H9 (cell line): ENCODE measurements around the gene MYO18B. TPM values are rescaled to one million over a fixed set of nuclear protein-coding genes. Genes with fewer than 3 reads are reported as not detected.

Experiments
- DNase-seq: peaks from one replicate; pipeline ENCODE4 v3.0.0-alpha.2; 2017
- H2AFZ ChIP-seq: one replicate; pipeline ENCODE4 v1.6.1; 2013; ENCODE audit warnings: mild to moderate bottlenecking, low read length, control low read depth, moderate library complexity
- H2AK5ac ChIP-seq: 2 replicates; pipeline ENCODE4 v1.6.1; 2013; ENCODE audit warnings: low read length, control low read depth, mixed read lengths; ENCODE audit not compliant: insufficient read length
- H2BK120ac ChIP-seq: one replicate; pipeline ENCODE4 v1.6.1; 2013; ENCODE audit warnings: low read depth, mild to moderate bottlenecking, low read length, control low read depth, inconsistent platforms; ENCODE audit not compliant: poor library complexity, severe bottlenecking
- H2BK12ac ChIP-seq: 2 replicates; pipeline ENCODE4 v1.6.1; 2013; ENCODE audit warnings: low read length, control low read depth, mixed read lengths, low read depth; ENCODE audit not compliant: insufficient read length
- H2BK15ac ChIP-seq: 2 replicates; pipeline ENCODE4 v1.6.1; 2013; ENCODE audit warnings: low read depth, low read length, control low read depth
- H2BK20ac ChIP-seq: one replicate; pipeline ENCODE4 v1.6.1; 2013; ENCODE audit warnings: low read depth, mild to moderate bottlenecking, low read length, control low read depth, inconsistent platforms; ENCODE audit not compliant: poor library complexity, severe bottlenecking
- H2BK5ac ChIP-seq: 2 replicates; pipeline ENCODE4 v1.6.1; 2013; ENCODE audit warnings: low read length, control low read depth, mixed read lengths; ENCODE audit not compliant: insufficient read length
- H3K14ac ChIP-seq: 2 replicates; pipeline ENCODE4 v1.6.1; 2013; ENCODE audit warnings: low read length, control low read depth; ENCODE audit not compliant: insufficient read depth
- H3K18ac ChIP-seq: 2 replicates; pipeline ENCODE4 v1.6.1; 2013; ENCODE audit warnings: low read depth, mild to moderate bottlenecking, mixed read lengths, low read length, control low read depth; ENCODE audit not compliant: insufficient read length
- H3K23ac ChIP-seq: 2 replicates; pipeline ENCODE4 v1.6.1; 2013; ENCODE audit warnings: low read length, control low read depth, mixed read lengths, low read depth; ENCODE audit not compliant: insufficient read length
- H3K23me2 ChIP-seq: 2 replicates; pipeline ENCODE4 v1.6.1; 2013; ENCODE audit warnings: low read depth, mild to moderate bottlenecking, mixed read lengths, low read length, control low read depth; ENCODE audit not compliant: insufficient read length, poor library complexity, severe bottlenecking
- H3K27ac ChIP-seq: 2 replicates; pipeline ENCODE4 v1.5.1; 2013; ENCODE audit warnings: low read length, control low read depth, mixed read lengths, low read depth; ENCODE audit not compliant: insufficient read length
- H3K27me3 ChIP-seq: 2 replicates; pipeline ENCODE4 v1.6.1; 2013; ENCODE audit warnings: low read length, control low read depth, inconsistent platforms; ENCODE audit not compliant: insufficient read depth
- H3K4ac ChIP-seq: 2 replicates; pipeline ENCODE4 v1.6.1; 2013; ENCODE audit warnings: low read depth, mild to moderate bottlenecking, control low read depth, inconsistent platforms, low read length, moderate library complexity
- H3K4me1 ChIP-seq: 2 replicates; pipeline ENCODE4 v1.6.1; 2013; ENCODE audit warnings: low read length, control low read depth, inconsistent platforms; ENCODE audit not compliant: insufficient read depth
- H3K4me2 ChIP-seq: 2 replicates; pipeline ENCODE4 v1.6.1; 2013; ENCODE audit warnings: low read length, control low read depth, mixed read lengths; ENCODE audit not compliant: insufficient read length, insufficient read depth
- H3K56ac ChIP-seq: 2 replicates; pipeline ENCODE4 v1.6.1; 2013; ENCODE audit warnings: low read depth, mild to moderate bottlenecking, mixed read lengths, low read length, control low read depth; ENCODE audit not compliant: insufficient read length
- H3K79me1 ChIP-seq: 2 replicates; pipeline ENCODE4 v1.6.1; 2013; ENCODE audit warnings: low read depth, mild to moderate bottlenecking, moderate library complexity, low read length, control low read depth, inconsistent platforms; ENCODE audit not compliant: insufficient read depth, poor library complexity, severe bottlenecking
- H3K79me2 ChIP-seq: 2 replicates; pipeline ENCODE4 v1.6.1; 2013; ENCODE audit warnings: low read length, control low read depth, inconsistent platforms; ENCODE audit not compliant: insufficient read depth
- H3K9ac ChIP-seq: 2 replicates; pipeline ENCODE4 v1.6.1; 2013; ENCODE audit warnings: low read length, control low read depth, mixed read lengths; ENCODE audit not compliant: insufficient read length; ENCODE audit errors: extremely low read depth
- H3K9me3 ChIP-seq: one replicate; pipeline ENCODE4 v1.6.1; 2013; ENCODE audit warnings: low read depth, low read length, inconsistent platforms; ENCODE audit not compliant: control insufficient read depth
- H3T11ph ChIP-seq: one replicate; pipeline ENCODE4 v1.6.1; 2013; ENCODE audit warnings: mild to moderate bottlenecking, low read length, control low read depth, inconsistent platforms
- H4K20me1 ChIP-seq: one replicate; pipeline ENCODE4 v1.6.1; 2013; ENCODE audit not compliant: control insufficient read depth, insufficient read length, insufficient read depth
- H4K5ac ChIP-seq: 2 replicates; pipeline ENCODE4 v1.6.1; 2013; ENCODE audit warnings: low read depth, mild to moderate bottlenecking, mixed read lengths, low read length, control low read depth; ENCODE audit not compliant: insufficient read length
- H4K8ac ChIP-seq: replicated peaks from 2 replicates; pipeline ENCODE4 v1.6.1; 2013; ENCODE audit warnings: low read length, control low read depth, mixed read lengths, low read depth; ENCODE audit not compliant: insufficient read length
- H4K91ac ChIP-seq: 2 replicates; pipeline ENCODE4 v1.6.1; 2013; ENCODE audit warnings: low read depth, mild to moderate bottlenecking, moderate library complexity, mixed read lengths, low read length, control low read depth; ENCODE audit not compliant: insufficient read length
- H3K27ac Mint-ChIP-seq, 3 experiments: 2 replicates in 2 of 3; 3 replicates in 1 of 3; pipeline ENCODE4 v1.8.0; 2020 to 2021; ENCODE audit warnings: mixed read lengths in 3 of 3, mild to moderate bottlenecking in 1 of 3, moderate library complexity in 1 of 3
- H3K27me3 Mint-ChIP-seq: 2 replicates; pipeline ENCODE4 v1.8.0; 2021; ENCODE audit warnings: low read depth, mild to moderate bottlenecking, moderate library complexity, mixed read lengths
- H3K36me3 Mint-ChIP-seq, 3 experiments: 2 replicates in 2 of 3; 3 replicates in 1 of 3; pipeline ENCODE4 v1.8.0; 2020 to 2021; ENCODE audit warnings: low read depth in 3 of 3, mixed read lengths in 3 of 3; ENCODE audit not compliant: insufficient read depth in 1 of 3
- H3K4me1 Mint-ChIP-seq, 2 experiments: 2 replicates each; pipeline ENCODE4 v1.8.0; 2020; ENCODE audit warnings: mixed read lengths in 2 of 2
- H3K4me3 Mint-ChIP-seq, 2 experiments: 2 replicates in 1 of 2; 3 replicates in 1 of 2; pipeline ENCODE4 v1.8.0; 2020 to 2021; ENCODE audit warnings: mild to moderate bottlenecking in 2 of 2, mixed read lengths in 2 of 2, moderate library complexity in 1 of 2
- H3K9me3 Mint-ChIP-seq, 2 experiments: 2 replicates in 1 of 2; 3 replicates in 1 of 2; pipeline ENCODE4 v1.8.0; 2020; ENCODE audit warnings: mild to moderate bottlenecking in 2 of 2, mixed read lengths in 2 of 2, moderate library complexity in 1 of 2
- WGBS: extraction: QIAGEN DNeasy Blood & Tissue Kit; methylation state at CpG from one replicate; pipeline ENCODE4 v1.1.7; 2013; ENCODE audit warnings: missing lambda C conversion rate, low lambda C conversion rate, mixed read lengths; ENCODE audit not compliant: insufficient read length; ENCODE audit errors: extremely low coverage; 5-methylcytosine and 5-hydroxymethylcytosine counted together
- total RNA-seq: library from RNA; stranded (reverse); gene quantifications from 2 replicates; pipeline ENCODE4 v1.2.1, GENCODE V29; 2021
- TF ChIP-seq, protein P1 (sequence below): fragments of 200-600 bp; sonication (generic); conservative IDR thresholded peaks from 3 replicates; pipeline ENCODE4 v1.8.0; 2021; ENCODE audit warnings: antibody characterized with exemption, mild to moderate bottlenecking

Gene MYO18B
- total RNA-seq, 1 experiment from 2014 or later, result 0.46 TPM

- H4K8ac ChIP-seq, result no peak overlapping the region
- H2AK5ac ChIP-seq, result no peak overlapping the region
- H3K23ac ChIP-seq, result no peak overlapping the region
- no peaks in the 10 kb centered on the region for H3K79me1 ChIP-seq
- no peak overlapping the region for H3K27ac ChIP-seq
- no peak overlapping the region for H4K5ac ChIP-seq
- no peaks in the 10 kb centered on the region for H3K4me1 Mint-ChIP-seq
- H3K36me3 Mint-ChIP-seq, result no peaks in the 10 kb centered on the region
- H3K4ac ChIP-seq, result no peak overlapping the region
- H3K14ac ChIP-seq, result no peak overlapping the region
- TF ChIP-seq, protein P1, sequence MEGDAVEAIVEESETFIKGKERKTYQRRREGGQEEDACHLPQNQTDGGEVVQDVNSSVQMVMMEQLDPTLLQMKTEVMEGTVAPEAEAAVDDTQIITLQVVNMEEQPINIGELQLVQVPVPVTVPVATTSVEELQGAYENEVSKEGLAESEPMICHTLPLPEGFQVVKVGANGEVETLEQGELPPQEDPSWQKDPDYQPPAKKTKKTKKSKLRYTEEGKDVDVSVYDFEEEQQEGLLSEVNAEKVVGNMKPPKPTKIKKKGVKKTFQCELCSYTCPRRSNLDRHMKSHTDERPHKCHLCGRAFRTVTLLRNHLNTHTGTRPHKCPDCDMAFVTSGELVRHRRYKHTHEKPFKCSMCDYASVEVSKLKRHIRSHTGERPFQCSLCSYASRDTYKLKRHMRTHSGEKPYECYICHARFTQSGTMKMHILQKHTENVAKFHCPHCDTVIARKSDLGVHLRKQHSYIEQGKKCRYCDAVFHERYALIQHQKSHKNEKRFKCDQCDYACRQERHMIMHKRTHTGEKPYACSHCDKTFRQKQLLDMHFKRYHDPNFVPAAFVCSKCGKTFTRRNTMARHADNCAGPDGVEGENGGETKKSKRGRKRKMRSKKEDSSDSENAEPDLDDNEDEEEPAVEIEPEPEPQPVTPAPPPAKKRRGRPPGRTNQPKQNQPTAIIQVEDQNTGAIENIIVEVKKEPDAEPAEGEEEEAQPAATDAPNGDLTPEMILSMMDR, result no peak
- no peak overlapping the region for H2BK15ac ChIP-seq
- no peak overlapping the region for H2BK12ac ChIP-seq
- no peaks in the 10 kb centered on the region for H3K27me3 ChIP-seq
- no CpG with 5 or more reads among the region's 5 CpGs for whole genome bisulfite sequencing
- no peaks in the 10 kb centered on the region for H3K9me3 ChIP-seq
- peaks cover 13% of the 10 kb centered on the region for H3K27me3 Mint-ChIP-seq
- H3K4me1 ChIP-seq, result no peaks in the 10 kb centered on the region
- no peak overlapping the region for H2BK120ac ChIP-seq
- no peak for DNase-seq
- H3K9me3 Mint-ChIP-seq, result no peaks in the 10 kb centered on the region
- H2BK20ac ChIP-seq, result no peak overlapping the region
- no peak overlapping the region for H3K4me3 Mint-ChIP-seq
- H3K27ac Mint-ChIP-seq, result no peak overlapping the region
- no peak overlapping the region for H3K9ac ChIP-seq
- no peak overlapping the region for H3K4me2 ChIP-seq
- H4K20me1 ChIP-seq, result no peaks in the 10 kb centered on the region
- no peak overlapping the region for H2AFZ ChIP-seq
- no peak overlapping the region for H3T11ph ChIP-seq
- H2BK5ac ChIP-seq, result no peak overlapping the region
- no peaks in the 10 kb centered on the region for H3K79me2 ChIP-seq
- no peaks in the 10 kb centered on the region for H3K23me2 ChIP-seq
- H4K91ac ChIP-seq, result no peak overlapping the region
- no peak overlapping the region for H3K56ac ChIP-seq
- H3K18ac ChIP-seq, result no peak overlapping the region
Measured at GRCh38 chr22:25795478-25795877, 53.5 kb downstream of the MYO18B start.
